ENCODE data around the gene TVP23A.

DNA sequence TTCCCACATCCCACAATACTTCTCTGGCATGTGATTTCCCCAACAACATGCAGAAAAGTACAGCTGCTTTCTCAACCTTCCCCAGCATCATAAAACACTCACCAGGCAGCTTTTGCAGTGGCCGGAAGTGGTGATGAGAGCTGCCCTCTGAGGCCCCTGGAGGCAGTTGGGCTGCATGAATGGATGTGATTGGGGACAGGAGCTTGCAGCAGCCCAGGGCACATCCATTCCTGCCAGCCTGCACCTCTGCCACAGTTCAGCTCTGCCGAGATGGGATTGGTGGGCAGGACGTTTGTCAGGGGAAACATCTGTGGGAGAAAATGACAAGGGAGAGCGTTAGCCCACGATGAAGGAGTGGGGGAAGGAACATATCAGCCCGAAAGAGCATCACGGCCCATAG is 55.1 kb downstream of the TVP23A start:
- TF ChIP-seq, protein P1, sequence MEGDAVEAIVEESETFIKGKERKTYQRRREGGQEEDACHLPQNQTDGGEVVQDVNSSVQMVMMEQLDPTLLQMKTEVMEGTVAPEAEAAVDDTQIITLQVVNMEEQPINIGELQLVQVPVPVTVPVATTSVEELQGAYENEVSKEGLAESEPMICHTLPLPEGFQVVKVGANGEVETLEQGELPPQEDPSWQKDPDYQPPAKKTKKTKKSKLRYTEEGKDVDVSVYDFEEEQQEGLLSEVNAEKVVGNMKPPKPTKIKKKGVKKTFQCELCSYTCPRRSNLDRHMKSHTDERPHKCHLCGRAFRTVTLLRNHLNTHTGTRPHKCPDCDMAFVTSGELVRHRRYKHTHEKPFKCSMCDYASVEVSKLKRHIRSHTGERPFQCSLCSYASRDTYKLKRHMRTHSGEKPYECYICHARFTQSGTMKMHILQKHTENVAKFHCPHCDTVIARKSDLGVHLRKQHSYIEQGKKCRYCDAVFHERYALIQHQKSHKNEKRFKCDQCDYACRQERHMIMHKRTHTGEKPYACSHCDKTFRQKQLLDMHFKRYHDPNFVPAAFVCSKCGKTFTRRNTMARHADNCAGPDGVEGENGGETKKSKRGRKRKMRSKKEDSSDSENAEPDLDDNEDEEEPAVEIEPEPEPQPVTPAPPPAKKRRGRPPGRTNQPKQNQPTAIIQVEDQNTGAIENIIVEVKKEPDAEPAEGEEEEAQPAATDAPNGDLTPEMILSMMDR (IDR thresholded peaks at IDR 0.05): no peak
- no peak for TF ChIP-seq EZH2 (IDR thresholded peaks at IDR 0.05; ENCODE audit: borderline replicate concordance, insufficient read depth, low read depth, low read length, poor library complexity, severe bottlenecking)
